Activated CD4-positive, alpha-beta T cell treated with anti-CD3 and anti-CD28 coated beads, Interleukin-2, amount 50 U/mL, for 1 hour (primary cell): ENCODE results near the gene BTBD2.
"Not testable (repeated sequence)": the region's sequence is repeated elsewhere in the genome, so short reads cannot be mapped to it uniquely, and the experiment has no call there.

Experiments used
- DNase-seq: peaks from one replicate; pipeline ENCODE4 v3.0.0-alpha.2; 2020

Gene BTBD2

DNA sequence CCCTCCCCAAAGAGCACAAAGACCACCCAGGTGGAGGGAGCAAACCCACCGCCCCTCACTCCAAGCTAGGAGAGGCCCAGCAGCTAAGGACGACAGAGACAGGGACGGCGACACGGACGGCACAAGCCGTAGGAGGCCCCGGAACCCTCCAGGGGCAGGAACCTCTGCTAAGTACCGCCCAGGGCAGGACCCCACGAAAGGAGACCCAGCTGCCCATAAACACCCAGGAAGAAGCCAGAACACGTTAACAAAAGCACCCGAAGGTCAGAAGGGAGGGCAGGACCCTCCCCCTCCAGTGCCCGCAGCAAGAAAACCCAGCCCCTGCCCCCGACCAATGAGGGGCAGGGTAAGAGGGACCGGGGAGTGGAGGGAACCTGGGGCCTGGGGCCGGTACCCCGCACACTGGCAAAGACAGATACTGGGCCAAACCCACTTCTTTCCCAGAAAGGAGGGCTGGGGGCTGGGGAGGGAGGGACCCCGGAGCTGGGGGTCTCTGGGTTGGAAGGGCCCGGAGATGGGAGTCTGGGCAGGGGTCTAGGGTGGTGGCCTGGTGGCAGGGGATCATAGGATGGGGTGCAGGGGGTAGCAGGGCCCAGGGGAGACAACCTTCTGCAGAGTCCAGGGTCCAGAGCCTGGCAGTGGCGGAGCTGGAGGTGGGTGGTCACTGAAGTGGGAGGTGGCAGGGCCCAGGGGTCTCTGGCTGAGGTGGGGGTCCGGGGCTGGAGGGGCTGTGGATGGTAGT is 2.4 kb downstream of the BTBD2 start:
- DNase-seq = no peak

- DNase-seq = no peak
Measured at GRCh38 chr19:2011169-2011568, 4.3 kb downstream of the BTBD2 start.

- DNase-seq = no peak
Measured at GRCh38 chr19:2010135-2010668, 5.3 kb downstream of the BTBD2 start.

- DNase-seq = no peak
Measured at GRCh38 chr19:2003874-2004273, 11.6 kb downstream of the BTBD2 start.

GRCh38 chr19:1999856-2000515 is 15.5 kb downstream of the BTBD2 start:
- DNase-seq = no peak

DNA sequence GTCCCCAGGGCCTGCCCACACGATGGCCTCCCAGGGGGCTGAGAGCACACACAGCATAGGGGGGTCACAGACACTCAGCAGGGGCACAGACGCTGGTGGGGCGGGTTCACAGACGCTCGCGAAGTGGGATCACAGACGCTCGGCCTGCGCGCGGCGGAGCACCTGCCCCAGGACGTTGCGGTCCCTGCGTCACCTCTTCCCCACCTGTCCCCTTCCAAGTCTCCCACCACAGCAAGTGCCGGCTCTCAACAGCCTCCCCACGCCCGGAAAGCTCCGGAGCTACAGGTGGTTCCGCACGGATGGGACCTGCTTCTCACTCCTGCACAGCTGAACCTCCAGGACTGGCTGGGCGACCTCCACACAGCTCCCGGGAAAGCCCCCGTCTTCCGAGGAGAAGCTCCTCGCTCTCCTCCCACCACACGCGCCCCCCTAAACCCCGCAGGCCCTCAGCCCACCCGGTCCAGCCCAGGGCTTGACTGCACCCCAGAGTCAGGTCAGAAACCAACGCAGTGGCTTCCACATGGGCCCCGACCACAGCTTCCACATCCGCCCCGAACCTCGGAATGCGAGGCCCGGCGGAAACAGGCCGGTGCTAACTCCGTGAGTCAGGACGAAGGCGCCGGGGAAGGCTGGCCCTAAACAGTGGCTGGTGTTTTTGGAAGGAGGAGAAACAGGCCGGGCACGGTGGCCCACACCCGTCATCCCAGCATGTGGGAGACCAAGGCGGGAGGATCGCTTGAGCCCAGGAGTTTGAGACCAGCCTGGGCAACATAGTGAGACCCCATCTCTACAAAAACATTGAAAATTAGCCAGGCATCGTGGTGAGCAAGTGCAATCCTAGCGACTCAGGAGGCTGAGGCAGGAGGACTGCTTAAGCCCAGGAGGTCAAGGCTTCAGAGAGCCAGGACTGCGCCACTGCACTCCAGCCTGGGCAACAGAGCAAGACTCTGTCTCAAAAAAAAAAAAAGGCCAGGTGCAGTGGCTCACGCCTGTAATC is 16.5 kb downstream of the BTBD2 start:
- DNase-seq = no peak

- DNase-seq = no peak
Measured at GRCh38 chr19:1997353-1998233, 17.9 kb downstream of the BTBD2 start.

DNA sequence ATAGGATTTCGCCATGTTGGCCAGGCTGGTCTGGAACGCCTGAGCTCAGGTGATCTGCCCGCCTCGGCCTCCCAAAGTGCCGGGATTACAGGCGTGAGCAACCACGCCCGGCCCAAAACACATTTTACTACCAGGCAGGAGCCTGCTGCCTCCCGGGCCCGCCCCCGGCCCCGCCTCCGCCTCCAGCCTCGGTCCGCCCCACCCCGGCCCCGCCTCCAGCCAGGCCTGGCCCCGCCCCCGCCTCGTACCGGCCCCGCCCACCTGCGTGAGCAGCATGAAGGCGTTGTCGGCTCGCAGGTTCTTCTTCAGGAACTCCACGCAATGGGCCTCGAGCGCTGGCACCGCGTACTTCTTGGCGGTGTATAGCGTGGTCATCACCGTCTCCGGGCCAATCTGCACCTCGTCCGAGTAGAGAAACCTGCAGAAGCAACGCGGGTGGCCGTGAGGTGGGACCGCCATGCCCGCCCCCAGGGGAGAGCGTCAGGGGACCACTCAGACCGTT is 22.7 kb downstream of the BTBD2 start:
- DNase-seq = peak; percentile 31

DNA sequence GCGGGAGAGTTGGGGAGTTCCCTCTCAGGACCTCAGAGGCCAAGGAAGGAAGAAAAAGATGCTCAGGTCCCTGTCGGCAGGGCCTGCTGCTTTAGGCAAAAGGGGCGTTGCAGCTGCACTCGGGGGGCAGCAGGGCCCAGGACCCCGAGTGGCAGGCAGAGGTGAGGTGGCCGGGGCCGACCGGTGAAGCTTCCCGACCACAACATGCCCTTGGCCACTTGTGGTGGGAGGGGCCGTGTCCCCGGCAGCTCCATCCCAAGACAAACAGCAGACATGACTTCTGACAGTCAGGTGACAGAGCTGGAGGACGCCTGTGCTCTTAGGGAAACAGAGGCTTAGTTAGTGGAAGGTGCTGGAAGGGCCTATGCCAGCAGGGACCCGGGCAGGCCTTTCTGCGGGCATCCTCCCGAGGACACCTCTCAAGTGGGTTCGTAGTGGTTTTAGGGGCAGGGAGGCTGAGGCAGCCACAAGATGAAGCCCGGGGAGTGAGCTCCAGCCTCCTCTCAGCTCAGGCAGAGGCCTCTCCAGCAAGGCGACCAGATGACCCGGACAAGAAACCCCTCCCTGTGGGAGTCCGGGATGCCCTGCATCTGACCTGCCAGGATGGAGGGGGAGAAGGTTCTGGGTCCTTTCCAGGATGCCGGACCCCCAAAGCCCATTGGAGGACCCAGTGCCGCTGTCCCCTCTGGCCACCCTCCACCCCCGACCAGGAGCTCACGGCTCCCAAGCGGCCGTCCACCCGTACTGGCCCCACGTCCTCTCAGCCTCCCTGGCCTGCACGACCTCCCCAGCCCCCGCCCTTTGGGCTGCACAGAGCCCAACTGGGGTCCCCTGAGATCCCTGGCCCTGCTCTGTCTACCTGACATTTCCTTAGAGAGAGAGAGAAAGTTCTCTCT is 24.2 kb downstream of the BTBD2 start:
- no peak for DNase-seq

GRCh38 chr19:1990230-1991017 is 25.1 kb downstream of the BTBD2 start:
- no peak for DNase-seq

DNA sequence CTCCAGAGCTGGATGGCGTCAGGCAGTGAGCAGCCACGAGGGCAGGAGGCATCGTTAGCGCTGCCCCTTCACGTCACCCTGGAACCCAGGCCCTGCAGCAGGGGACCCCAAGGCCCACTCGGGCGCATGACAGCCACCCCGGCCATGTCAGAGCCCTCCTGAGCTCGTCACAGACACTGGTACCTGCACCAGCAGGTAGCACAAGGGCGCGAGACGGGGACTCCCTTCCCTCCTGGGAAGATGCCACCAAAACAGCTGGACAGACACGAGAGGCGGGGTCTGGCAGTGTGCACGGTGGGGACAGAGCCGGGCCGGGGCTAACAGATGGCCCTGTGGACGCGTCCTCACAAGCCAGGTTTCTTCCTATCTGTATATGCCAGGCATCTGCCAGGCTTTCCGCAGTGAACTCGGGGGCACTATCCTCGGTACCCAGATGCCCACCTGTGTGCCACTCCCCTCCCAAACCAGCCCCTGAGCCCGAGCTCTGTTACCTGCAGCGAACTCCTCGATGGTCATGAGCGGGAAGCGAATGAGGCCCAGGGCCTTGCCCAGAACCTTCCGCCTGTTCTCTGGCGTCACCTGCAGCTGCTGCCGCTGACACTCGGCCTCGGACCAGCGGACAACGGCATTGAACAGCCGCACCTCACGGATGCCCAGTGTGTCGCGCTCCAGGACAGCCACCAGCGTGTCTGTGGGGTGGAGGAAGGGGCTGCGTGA is 25.8 kb downstream of the BTBD2 start:
- DNase-seq = no peak

- not testable (repeated sequence) for DNase-seq
Measured at GRCh38 chr19:1988464-1988863, 27.1 kb downstream of the BTBD2 start.

DNA sequence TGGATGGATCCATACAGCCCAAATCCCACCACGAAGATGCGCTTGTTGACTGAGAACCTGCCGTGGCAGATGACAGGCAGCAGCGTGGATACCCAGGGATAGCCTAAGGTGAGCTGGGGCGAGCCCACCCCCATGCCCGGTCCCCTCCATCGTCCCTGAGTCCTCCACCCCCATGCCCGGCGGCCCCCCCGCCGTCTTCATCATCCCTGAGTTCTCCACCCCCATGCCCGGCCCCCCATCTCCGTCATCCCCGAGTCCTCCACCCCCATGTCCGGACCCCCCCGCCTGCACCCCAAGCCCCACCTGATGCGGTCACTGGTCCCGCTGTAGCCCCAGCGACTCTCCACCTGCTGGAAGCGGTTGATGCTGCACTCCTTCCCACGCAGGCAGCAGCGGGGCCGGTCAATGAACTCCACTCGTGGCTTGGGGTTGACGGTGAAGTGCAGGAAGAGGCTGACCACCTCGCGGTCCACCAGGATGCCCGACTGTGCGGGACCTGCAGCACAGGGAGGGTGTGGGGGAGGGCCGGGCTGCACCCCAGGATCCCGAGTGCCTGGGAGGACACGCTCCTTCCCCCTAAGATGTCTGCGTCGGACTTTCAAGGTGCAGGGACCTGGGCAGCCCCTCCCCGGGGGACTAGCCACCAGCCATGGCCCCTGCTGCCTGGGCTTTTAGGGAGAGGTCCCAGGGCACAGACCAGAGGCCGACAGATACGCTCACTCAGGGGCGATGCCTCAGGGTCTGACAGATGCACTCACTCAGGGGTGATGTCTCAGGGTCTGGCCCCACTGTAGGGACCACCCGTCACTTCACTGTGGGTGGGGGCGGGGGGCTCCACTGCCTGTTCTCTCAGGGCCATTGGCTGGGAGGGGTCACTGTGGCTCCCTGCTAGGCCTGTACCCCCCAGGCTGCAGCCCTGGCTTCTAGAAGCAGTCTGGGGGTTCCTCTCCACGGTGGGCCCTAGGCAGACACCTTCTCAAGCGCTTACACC is 28.0 kb downstream of the BTBD2 start:
- no peak for DNase-seq

DNA sequence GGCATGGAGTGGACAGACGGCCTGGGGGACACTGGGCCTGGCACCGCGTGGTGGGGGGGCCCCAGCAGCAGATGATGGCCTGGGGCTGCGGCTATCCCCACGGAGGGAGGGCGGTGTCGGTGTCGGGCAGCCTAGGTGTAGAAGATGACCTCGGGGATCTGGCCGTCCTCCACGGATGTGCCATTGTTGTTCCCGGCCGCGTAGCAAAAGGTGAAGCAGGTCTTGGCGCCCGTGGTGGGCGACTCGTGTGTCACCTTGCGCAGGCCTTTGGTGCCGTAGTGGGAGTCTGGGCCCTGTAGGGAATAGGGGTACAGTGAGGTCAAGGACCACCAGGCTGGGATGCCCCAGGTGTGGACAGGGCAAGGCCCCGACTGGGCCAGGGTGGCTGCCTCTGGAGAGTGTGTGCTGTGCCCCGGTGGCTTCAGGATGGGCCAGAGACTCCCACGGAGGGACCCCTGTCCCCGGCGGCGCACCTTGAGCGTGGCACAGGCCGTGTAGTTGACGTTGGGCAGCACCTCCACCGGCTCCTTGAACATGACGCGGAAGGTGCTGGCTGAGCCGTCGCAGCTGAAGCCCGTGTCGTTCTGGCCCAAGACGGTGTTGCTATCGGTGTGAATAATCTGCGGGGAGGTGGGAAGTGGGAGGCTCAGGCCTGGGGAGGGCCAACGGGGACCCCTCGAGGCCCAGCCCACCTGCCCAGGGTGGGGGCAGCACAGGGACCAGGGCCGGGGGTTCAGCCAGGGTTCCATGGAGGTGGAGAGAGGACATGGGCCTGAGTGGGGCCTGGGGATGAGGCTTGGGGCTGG is 29.0 kb downstream of the BTBD2 start:
- DNase-seq = no peak

- DNase-seq = no peak
Measured at GRCh38 chr19:1985588-1986356, 29.7 kb downstream of the BTBD2 start.

GRCh38 chr19:1984357-1984756 is 31.2 kb downstream of the BTBD2 start:
- DNase-seq = no peak
